RPMI8226 (cell line): Measurements from ENCODE around the gene ARHGDIA.
"Not testable (repeated sequence)": the region's sequence is repeated elsewhere in the genome, so short reads cannot be mapped to it uniquely, and the experiment has no call there.

Experiments
- DNase-seq: peaks from one replicate; pipeline ENCODE4 v3.0.0-alpha.2; 2015

ARHGDIA gene

GRCh38 chr17:81870981-81871386, at the start of gene ARHGDIA:
ARHGDIA (minus strand) TSS chr17:81871337; CDS start chr17:81869930, 1,407 bp downstream.
- DNase-seq = no peak

GRCh38 chr17:81918832-81919545, 47.9 kb upstream of the ARHGDIA start:
- DNase-seq = no peak

- not testable (repeated sequence) for DNase-seq
These were observed 47.2 kb upstream of the ARHGDIA start for GRCh38 chr17:81918333-81918669.

- DNase-seq = peak; percentile 89
These were observed 46.6 kb upstream of the ARHGDIA start, which contains the start of gene SIRT7 for GRCh38 chr17:81917565-81918332. SIRT7 (minus strand) TSS chr17:81918176; CDS start chr17:81918131, 45 bp downstream.

GRCh38 chr17:81916234-81917001, 45.3 kb upstream of the ARHGDIA start:
- DNase-seq = no peak

GRCh38 chr17:81915331-81915730, 44.2 kb upstream of the ARHGDIA start:
- no peak for DNase-seq

- DNase-seq = no peak
These were observed 43.1 kb upstream of the ARHGDIA start for GRCh38 chr17:81914103-81914850.

- no peak for DNase-seq
These were observed 42.4 kb upstream of the ARHGDIA start for GRCh38 chr17:81913394-81914102.

GRCh38 chr17:81912441-81913309, 41.5 kb upstream of the ARHGDIA start:
- no peak for DNase-seq

GRCh38 chr17:81911969-81912368, 40.8 kb upstream of the ARHGDIA start:
- DNase-seq = no peak

GRCh38 chr17:81911277-81911961, 40.3 kb upstream of the ARHGDIA start, which contains the start of gene PCYT2:
PCYT2 (minus strand) TSS chr17:81911399; CDS start chr17:81911355, 44 bp downstream.
- peak; percentile 97 for DNase-seq

- peak; percentile 30 for DNase-seq
These were observed 39.7 kb upstream of the ARHGDIA start for GRCh38 chr17:81910840-81911276.

GRCh38 chr17:81909966-81910839, 39.1 kb upstream of the ARHGDIA start:
- no peak for DNase-seq

- no peak for DNase-seq
These were observed 38.1 kb upstream of the ARHGDIA start for GRCh38 chr17:81909231-81909630.

GRCh38 chr17:81908793-81909192, 37.7 kb upstream of the ARHGDIA start:
- DNase-seq = no peak

- no peak for DNase-seq
These were observed 36.3 kb upstream of the ARHGDIA start for GRCh38 chr17:81907219-81908145.

- peak; percentile 57 for DNase-seq
These were observed 35.5 kb upstream of the ARHGDIA start for GRCh38 chr17:81906476-81907218.
